Cardiac septum (tissue), 1 donor: ENCODE results near the gene ZNF506. TPM values are rescaled to one million over a fixed set of nuclear protein-coding genes. Genes with fewer than 3 reads are reported as not detected.
"Not testable (repeated sequence)": the region's sequence is repeated elsewhere in the genome, so short reads cannot be mapped to it uniquely, and the experiment has no call there.

ENCODE experiments used
- DNase-seq: peaks from one replicate; pipeline ENCODE4 v3.0.0-alpha.2; 2020; ENCODE audit warnings: low spot score
- intact Hi-C: fragments of 100-400 bp; cut with DNase I; formaldehyde crosslinking; loops from one replicate; pipeline ENCODE4 v1.14.0; 2022
- long read RNA-seq: library from polyadenylated mRNA; unstranded; transcript quantifications from one replicate; pipeline ENCODE4 v2.0.0, GENCODE V29; 2021
- total RNA-seq: library from RNA; stranded (reverse); fragmentation: NEBNext Ultra II Directional; extraction: Animal tissue kit (Norgen Biotek cat#: 25700); gene quantifications from one replicate; pipeline ENCODE4 v1.2.1, GENCODE V29; 2021
- donor health status: DM: no; HTN: no; CAD: no.

Gene ZNF506
- 18.2 TPM for total RNA-seq
- long read RNA-seq, transcript ZNF506-203 (4 exons, 1,424 nt), result major isoform, 5 of 12 reads
- long read RNA-seq, partial matches to known transcripts, result 3 of 12 reads
- long read RNA-seq, other reads (novel, unspliced or antisense), result 2 of 12 reads

DNA sequence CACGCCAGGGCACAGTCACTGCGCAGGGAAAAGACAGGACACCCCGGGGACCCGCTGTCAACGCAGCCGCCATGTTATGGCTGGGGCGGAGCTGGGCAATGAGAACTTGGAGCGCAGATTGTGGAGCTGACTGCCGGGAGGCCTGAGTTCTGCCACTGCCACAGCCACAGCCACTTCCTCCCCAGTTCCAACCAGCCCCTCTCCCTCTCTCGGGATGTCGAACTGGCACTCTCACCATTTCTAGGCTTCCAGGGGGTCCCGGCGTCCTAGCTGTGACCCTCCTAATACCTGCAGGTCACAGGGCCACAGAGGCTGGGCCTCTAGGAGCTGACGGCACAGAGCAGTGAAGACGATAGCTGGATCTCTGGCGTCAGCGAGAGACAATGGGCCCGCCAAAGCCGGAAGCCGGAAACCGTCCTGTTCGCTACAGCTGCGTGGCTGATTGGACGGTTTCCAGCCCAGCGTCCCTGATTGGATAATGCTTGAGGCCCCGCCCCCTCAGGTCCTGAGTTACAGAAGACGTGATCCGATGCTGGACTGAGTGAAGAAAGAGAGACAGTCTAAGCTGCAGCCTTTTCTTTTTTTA, at the start of gene ZNF506:
Gene ZNF506 (minus strand): TSS at position 385 of the 586 bp plus-strand sequence. CDS start 147 bp downstream, at position 238.
- intact Hi-C loops, result loop anchor here (5.0 kb wide), 3 partner anchors 44 to 159 kb away; partner anchors contain the start of genes ATP13A1 and ZNF253
- peak; percentile 98 for DNase-seq

DNA sequence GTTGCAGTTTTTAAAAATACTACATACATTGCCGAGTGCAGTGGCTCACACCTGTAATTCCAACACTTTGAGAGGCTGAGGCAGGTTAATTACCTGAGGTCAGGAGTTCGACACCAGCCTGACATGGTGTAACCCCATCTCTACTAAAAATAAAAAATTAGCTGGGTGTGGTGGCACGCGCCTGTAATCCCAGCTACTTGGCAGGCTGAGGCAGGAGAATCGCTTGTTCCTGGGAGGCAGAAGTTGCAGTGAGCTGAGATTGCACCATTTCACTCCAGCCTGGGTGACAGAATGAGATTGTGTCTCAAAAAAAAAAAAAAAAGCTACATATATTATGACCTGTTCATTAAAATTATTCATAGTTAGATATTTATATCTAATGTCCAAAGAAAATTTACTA, 48.5 kb upstream of the ZNF506 start:
- DNase-seq, intact Hi-C loops: not testable (repeated sequence)

DNA sequence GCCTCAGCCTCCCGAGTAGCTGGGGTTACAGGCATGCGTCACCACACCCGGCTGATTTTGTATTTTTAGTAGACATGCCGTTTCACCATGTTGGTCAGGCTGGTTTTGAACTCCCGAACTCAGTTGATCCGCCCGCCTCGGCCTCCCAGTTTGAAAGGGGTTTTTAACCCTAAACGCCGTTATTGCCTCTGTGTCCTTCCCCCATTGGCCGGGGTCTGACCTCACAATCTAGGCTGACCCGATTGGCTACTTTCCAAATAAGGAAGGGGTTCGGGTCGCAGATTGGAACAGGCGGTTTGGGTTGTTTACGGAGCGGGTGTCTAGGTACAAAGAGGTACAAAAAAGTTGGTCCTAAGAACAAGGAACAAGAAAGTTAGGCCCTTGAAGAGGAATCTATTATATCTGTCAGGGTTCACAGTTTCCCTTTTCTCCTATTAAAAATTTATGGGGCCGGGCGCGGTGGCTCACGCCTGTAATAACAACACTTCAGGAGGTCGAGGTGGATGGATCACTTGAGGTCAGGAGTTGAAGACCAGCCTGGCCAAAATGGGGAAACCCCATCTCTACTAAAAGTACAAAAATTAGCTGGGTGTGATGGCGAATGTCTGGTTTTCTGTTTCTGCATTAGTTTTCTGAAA, 45.2 kb upstream of the ZNF506 start:
- DNase-seq, result no peak
- intact Hi-C loops, result loop anchor here (2.0 to 5.0 kb wide), 3 partner anchors 34 to 89 kb away; partner anchors contain the start of genes ZNF506 and ZNF93

DNA sequence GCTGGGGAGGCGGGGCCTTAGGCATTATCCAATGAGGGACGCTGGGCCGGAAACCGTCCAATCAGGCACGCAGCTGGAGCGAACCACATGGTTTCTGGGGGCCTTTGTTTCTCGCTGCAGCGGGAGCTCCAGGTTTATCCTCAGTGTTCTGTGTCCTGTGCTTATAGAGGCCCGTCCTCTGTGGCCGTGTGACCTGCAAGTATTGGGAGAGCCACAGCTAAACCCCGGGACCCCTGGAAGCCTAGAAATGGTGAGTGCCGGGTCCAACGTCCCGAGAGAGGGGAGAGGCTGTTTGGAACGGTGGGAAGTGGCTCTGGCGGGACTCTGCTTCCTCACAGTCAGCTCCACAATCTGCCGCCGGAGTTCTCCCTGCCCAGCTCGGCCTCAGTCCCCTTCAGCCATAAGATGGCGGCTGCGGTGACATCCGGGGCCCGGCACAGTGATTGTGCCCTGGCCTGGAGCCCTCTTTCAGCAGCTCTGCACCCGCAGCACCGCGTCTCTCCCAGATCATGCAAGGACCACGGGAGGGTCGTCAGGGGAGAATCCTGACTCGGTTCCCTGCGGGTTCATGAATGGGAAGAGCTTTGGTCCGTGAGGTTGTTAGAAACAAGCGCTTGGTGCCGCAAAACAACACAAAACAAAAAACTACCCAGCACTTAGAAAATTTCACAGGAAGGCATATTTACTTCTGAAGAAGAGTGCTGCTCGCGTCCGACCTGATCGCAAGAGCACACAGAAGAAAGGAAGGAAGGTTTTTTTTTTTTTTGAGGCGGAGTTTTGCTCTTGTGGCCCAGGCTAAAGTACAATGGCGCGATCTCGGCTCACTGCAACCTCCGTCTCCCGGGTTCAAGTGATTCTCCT, 44.4 kb upstream of the ZNF506 start, which contains the start of gene ZNF253:
Gene ZNF253 (plus strand): TSS at position 133 of the 861 bp plus-strand sequence. CDS start 115 bp downstream, at position 248.
- peak; percentile 97 for DNase-seq
- intact Hi-C loops, result loop anchor here (2.0 to 5.0 kb wide), 3 partner anchors 35 to 89 kb away; partner anchors contain the start of genes ZNF506 and ZNF93

DNA sequence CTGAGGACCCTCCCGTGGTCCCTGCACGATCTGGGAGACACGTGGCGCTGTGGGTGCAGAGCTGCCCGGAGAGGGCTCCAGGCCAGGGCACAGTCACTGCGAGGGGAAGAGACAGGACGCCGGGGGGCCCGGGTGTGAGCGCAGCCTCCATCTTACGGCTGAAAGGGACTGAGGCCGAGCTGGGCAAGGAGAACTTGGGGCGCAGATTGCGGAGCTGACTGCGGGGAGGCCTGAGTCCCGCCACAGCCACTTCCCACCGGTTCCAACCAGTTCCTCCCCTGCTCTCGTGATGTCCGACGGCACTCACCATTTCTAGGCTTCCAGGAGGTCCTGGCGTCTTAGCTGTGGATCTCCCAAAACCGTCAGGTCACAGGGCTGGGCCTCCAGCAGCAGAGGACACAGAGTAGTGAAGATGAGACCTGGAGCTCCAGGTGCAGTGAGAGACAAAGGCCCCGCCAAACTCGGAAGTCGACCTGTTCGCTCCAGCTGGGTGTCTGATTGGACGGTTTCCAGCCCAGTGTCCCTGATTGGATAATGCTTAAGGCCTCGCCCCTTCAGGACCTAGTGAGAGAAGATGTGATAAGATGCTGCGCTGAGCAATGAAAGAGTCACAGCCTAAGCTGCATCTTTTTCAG, 39.3 kb upstream of the ZNF506 start:
- no peak for DNase-seq

DNA sequence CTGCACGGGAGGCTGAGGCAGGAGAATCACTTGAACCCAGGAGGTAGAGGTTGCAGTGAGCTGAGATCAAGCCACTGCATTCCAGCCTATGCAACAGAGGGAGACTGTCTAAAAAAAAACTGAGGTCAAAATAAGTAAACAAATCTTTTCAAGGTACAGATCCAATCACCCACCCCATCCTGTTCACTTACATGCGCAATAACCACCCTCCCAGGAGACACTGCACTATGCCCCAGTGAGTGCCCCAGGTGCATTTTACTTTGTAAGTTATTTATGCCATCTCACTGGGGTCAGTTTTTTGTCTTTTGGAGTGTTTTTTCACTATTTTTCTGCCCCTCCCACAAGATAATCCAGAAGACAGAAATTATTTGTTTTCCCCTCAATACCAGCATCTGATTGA, 37.2 kb upstream of the ZNF506 start:
- intact Hi-C loops, result no loop called here
- DNase-seq, result no peak

More for the DNA sequence above, 39.3 kb upstream of the ZNF506 start:
- intact Hi-C loops, result no loop called here

DNA sequence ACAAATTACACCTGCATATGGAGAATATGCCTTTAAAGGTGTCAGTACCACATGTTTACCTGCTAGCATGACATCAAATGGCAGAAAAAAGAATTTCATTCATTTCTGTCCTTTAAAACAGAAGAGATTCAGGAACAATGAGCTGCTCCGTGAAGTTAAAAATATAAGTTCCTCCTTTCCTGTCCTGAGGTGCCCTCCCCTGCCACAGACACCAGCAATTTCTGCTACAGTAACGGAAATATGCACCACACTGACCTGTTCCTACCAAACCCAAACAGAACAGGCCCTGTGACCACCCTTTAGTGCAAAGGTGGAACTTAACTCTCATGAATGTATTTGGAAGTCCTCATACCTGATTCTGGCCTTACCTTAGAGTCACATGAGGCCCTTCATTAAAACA, 30.2 kb upstream of the ZNF506 start:
- DNase-seq, intact Hi-C loops: not testable (repeated sequence)

DNA sequence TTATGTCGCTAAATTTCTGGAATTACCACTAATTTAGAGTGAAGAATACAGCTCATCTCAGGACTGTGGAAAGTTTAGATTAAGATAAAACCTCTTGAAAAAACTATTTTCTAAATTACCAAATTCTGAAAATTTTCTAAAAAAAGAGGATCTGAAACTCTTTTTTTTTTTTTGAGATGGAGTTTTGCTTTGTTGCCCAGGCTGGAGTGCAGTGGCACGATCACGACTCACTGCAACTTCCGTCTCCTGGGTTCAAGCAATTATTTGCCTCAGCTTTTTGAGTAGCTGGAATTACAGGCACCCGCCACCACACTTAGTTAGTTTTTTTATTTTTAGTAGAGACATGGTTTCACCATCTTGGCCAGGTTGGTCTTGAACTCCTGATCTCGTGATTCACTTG, 27.5 kb upstream of the ZNF506 start:
- no peak for DNase-seq
- intact Hi-C loops, result no loop called here

DNA sequence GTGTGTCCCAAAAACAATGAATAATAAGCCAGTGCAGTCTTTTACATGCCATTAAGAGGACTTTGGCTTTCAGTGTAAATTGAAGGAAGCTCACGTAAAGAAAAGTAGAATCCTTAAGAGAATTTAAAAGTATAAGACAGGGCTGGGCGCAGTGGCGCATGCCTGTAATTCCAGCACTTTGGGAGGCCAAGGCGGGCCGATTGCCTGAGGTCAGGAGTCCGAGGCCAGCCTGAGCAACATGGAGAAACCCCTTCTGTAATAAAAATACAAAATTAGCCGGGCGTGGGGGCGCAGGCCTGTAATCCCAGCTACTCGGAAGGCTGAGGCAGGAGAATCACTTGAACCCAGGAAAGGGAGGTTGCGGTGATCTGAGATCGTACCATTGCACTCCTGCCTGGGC, 26.2 kb upstream of the ZNF506 start:
- intact Hi-C loops, result no loop called here
- no peak for DNase-seq

DNA sequence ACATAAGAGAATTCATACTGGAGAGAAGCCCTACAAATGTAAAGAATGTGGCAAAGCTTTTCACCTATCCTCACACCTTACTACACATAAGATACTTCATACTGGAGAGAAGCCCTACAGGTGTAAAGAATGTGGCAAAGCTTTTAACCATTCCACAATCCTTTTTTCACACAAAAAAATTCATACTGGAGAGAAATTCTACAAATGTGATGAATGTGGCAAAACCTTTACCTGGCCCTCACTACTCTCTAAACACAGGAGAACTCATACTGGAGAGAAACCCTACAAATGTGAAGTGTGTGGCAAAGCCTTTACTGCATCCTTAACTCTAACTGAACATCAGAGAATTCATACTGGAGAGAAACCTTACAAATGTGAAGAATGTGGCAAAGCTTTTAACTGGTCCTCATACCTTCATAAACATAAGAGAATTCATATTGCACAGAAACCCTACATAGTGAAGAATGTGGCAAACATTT, 14.0 kb upstream of the ZNF506 start:
- intact Hi-C loops, result no loop called here
- DNase-seq, result no peak

DNA sequence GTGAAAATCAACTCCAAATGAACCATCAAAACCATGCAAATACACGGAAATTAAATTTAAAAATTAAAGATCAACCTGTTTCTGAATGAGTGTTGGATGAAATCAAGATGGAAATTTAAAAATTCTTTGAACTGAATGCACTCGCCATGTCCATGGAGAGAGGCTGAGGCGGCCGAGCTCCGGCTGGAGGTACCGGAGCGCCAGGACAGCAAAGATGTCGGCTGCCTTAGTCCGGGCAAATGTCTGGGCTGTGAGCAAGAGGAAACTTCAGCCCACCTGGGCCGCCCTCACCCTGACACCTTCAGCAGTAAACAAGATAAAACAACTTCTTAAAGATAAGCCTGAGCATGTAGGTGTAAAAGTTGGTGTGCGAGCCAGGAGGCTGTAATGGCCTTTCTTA, 5.3 kb upstream of the ZNF506 start:
- DNase-seq, result no peak
- intact Hi-C loops, result no loop called here

DNA sequence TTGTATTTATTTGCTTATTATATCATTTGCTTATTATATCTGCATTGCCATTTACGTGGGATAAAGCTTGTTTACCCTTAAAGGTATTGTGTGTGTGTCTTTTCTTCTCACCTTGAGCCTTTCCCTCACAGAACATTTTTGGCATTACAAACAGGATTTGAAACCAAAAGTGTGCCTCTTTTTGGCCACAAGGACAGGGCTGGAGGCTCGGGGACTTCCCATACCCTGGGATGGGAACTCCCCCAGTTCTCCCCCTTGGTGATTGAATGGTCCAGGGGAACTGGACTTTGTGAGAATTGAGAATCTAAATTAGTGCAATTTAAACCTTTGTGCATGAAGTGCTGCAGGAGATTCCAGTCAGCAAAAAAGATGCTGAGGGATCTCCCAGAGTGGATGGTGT, 2.4 kb upstream of the ZNF506 start:
- no peak for DNase-seq
- intact Hi-C loops, result loop anchor here (5.0 kb wide), 3 partner anchors 43 to 162 kb away; partner anchors contain the start of genes ATP13A1 and ZNF253

DNA sequence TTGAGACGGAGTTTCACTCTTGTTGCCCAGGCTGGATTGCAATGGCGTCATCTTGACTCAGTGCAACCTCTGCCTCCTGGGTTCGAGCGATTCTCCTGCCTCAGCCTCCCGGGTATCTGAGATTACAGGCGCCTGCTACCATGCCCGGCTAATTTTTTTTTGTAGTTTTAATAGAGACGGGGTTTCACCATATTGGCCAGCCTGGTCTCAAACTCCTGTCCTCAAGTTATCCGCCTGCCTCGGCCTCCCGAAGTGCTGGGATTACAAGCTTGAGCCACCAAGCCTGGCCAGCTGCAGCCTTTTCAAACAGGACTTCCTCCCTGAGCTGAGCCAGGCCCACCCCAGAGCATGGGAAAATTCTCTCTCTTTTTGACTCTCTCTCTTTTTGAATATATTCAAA, 426 bp upstream of the ZNF506 start:
- not testable (repeated sequence) for DNase-seq

DNA sequence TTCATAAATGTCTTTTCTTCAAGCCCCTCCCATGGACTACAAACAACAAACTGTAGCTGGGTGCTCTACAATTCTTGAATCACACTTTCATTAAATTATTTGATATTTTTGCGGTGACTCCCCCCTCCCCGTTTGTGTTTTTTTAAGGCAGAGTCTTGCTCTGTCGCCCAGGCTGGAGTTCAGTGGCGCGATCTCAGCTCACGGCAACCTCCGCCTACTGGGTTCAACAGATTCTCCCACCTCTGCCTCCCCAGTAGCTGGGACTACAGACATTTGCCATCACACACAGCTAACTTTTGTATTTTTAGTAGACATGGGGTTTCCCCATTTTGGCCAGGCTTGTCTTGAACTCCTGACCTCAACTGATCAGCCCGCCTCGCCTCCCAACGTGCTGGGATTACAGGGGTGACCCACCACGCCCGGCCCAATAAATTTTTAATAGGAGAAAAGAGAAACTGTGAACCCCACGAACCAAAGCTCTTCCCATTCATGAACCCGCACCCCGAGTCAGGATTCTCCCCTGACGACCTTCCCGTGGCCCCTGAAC, 703 bp downstream of the ZNF506 start:
- intact Hi-C loops, result loop anchor here (5.0 kb wide), 3 partner anchors 44 to 159 kb away; partner anchors contain the start of genes ATP13A1 and ZNF253
- no peak for DNase-seq

More for the DNA sequence above, 426 bp upstream of the ZNF506 start:
- intact Hi-C loops, result loop anchor here (5.0 kb wide), 3 partner anchors 45 to 160 kb away; partner anchors contain the start of genes ATP13A1 and ZNF253

DNA sequence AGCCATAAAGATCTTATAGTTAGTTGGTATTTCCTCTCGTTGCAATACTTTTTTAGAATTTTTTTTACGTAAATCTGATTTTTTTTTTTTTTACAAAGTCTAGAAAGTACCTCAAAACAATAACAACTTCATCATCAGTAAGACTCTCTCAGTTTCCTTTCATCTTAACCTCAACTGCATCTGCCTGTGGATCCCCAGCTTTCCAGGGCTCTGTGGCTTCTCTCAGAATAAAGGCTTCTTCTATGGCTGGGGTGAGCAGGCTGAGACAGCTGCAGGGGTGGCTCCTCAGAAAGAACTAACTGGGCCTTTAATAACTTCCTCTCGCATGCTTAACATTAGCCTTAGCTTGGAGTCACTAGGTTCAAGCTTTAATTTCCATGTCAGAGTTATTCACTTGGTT, 4.2 kb downstream of the ZNF506 start:
- intact Hi-C loops, result no loop called here
- DNase-seq, result no peak

DNA sequence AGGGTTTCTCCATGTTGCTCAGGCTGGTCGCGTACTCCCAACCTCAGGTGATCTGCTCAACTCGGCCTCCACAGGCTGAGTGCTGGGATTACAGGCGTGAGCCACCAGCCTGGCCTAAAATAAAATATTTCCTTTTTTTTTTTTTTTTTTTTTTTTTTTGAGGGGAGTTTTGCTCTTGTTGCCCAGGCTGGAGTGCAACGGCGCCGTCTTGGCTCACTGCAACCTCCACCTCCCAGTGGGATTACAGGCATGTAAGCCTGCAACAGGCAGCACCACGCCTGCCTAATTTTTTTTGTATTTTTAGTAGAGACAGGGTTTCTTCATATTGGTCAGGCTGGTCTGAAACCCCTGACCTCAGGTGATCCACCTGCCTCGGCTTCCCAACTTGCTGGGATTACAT, 4.9 kb downstream of the ZNF506 start:
- intact Hi-C loops, result no loop called here
- DNase-seq, result no peak

DNA sequence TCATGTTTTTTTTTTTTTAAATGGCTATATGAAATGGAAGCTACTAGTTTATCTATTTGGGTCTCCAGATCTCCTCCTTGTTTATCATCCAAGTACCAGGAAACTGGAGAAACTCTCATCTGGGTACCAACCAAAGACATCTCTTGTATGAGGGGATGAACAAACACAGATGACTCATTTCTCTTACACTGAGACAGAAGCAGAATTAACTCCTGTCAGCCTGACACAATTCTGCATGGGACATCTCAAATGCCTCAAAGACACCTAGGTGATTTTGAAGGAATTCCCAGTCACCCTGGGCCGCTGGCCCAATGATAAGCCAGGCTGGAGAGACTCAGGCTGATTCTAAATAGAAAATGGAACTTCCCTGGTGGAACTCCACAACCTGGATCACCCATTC, 9.6 kb downstream of the ZNF506 start:
- DNase-seq, intact Hi-C loops: not testable (repeated sequence)

DNA sequence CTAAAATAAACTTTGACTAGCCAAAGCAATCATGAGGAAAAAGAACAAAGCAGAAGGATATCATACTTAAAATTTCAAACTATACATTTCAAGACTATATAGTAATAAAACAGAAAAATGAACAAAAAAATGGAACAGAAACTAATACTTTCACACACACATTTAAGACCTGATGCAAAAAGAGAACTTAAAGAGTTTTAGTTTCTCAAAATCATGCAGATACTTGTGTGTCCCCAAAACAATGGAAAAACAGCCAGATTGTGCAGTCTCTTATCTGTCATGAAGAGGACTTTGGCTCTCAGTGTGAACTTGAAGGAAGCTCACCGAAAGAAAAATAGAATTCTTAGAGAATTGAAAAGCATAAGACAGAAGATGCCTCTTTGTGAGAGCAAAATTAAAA, 16.1 kb downstream of the ZNF506 start:
- intact Hi-C loops, result no loop called here
- DNase-seq, result no peak

DNA sequence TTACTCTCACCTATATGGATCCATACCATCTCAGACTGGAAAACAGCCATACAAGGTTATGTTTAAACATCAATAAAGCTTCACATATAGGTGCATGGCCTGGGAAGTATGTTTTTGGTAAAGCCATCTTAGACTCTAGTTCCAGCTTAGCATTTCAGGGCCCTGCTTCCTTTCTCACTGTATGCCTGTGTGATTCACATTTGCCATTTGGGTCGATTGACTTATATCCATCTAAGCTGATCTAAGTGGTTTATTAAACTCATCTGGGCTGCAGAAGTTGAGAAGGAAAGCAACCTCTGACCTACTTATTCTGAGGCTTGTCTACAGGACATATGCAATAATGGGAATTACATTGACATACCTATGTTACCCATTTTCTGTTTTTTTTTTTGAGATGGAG, 33.5 kb downstream of the ZNF506 start:
- intact Hi-C loops, result no loop called here
- no peak for DNase-seq
